Mesendoderm (in vitro differentiated cells): ENCODE data around the gene ADAMTS14.

ENCODE experiments used
- DNase-seq: peaks from one replicate; pipeline ENCODE4 v3.0.0; 2013
- H2AK5ac ChIP-seq: 2 replicates; pipeline ENCODE4 v1.6.1; 2013; ENCODE audit warnings: low read length, inconsistent platforms
- H2BK120ac ChIP-seq: 2 replicates; pipeline ENCODE4 v1.6.1; 2013; ENCODE audit warnings: low read depth, mild to moderate bottlenecking, low read length, moderate library complexity, mixed read lengths
- H2BK15ac ChIP-seq: replicated peaks from 2 replicates; pipeline ENCODE4 v1.6.1; 2013; ENCODE audit warnings: low read depth, mild to moderate bottlenecking, moderate library complexity
- H2BK5ac ChIP-seq: 2 replicates; pipeline ENCODE4 v1.6.1; 2013; ENCODE audit warnings: low read length, inconsistent platforms
- H3K18ac ChIP-seq: 2 replicates; pipeline ENCODE4 v1.6.1; 2013; ENCODE audit warnings: mild to moderate bottlenecking, low read length, mixed read lengths
- H3K23ac ChIP-seq: one replicate; pipeline ENCODE4 v1.6.1; 2013; ENCODE audit warnings: low read length
- H3K27ac ChIP-seq: 2 replicates; pipeline ENCODE4 v1.5.1; 2013; ENCODE audit warnings: low read depth, mild to moderate bottlenecking, inconsistent platforms, low read length, moderate library complexity
- H3K27me3 ChIP-seq: 2 replicates; pipeline ENCODE4 v1.6.1; 2013; ENCODE audit warnings: low read length, control low read depth, mild to moderate bottlenecking, inconsistent platforms; ENCODE audit not compliant: insufficient read depth, poor library complexity
- H3K36me3 ChIP-seq: 2 replicates; pipeline ENCODE4 v1.6.1; 2013; ENCODE audit warnings: low read length, inconsistent platforms; ENCODE audit not compliant: control insufficient read depth, insufficient read depth
- H3K4ac ChIP-seq: one replicate; pipeline ENCODE4 v1.6.1; 2013; ENCODE audit warnings: low read depth, mild to moderate bottlenecking, low read length, moderate library complexity
- H3K4me1 ChIP-seq: 2 replicates; pipeline ENCODE4 v1.6.1; 2013; ENCODE audit warnings: low read depth, low read length, inconsistent platforms; ENCODE audit not compliant: control insufficient read depth
- H3K4me2 ChIP-seq: 2 replicates; pipeline ENCODE4 v1.6.1; 2013; ENCODE audit warnings: low read length
- H3K4me3 ChIP-seq: 2 replicates; pipeline ENCODE4 v1.5.1; 2013; ENCODE audit warnings: mild to moderate bottlenecking, low read length
- H3K56ac ChIP-seq: one replicate; pipeline ENCODE4 v1.6.1; 2013; ENCODE audit warnings: low read length
- H3K79me1 ChIP-seq: 2 replicates; pipeline ENCODE4 v1.6.1; 2013; ENCODE audit warnings: low read length, inconsistent platforms
- H3K79me2 ChIP-seq: 2 replicates; pipeline ENCODE4 v1.6.1; 2013; ENCODE audit warnings: mild to moderate bottlenecking, low read length; ENCODE audit not compliant: control insufficient read depth, insufficient read depth
- H3K9ac ChIP-seq: 2 replicates; pipeline ENCODE4 v1.6.1; 2013; ENCODE audit warnings: low read length, inconsistent platforms
- H4K5ac ChIP-seq: one replicate; pipeline ENCODE4 v1.6.1; 2013; ENCODE audit warnings: low read length
- H4K8ac ChIP-seq: one replicate; pipeline ENCODE4 v1.6.1; 2013; ENCODE audit warnings: low read depth, mild to moderate bottlenecking, control low read depth, low read length, moderate library complexity
- WGBS: extraction: QIAGEN DNeasy Blood & Tissue Kit; methylation state at CpG from one replicate; pipeline ENCODE4 v1.1.7; 2013; ENCODE audit warnings: low lambda C conversion rate, missing lambda C conversion rate; ENCODE audit not compliant: insufficient coverage; ENCODE audit errors: extremely low coverage; 5-methylcytosine and 5-hydroxymethylcytosine counted together

ADAMTS14 gene

DNA sequence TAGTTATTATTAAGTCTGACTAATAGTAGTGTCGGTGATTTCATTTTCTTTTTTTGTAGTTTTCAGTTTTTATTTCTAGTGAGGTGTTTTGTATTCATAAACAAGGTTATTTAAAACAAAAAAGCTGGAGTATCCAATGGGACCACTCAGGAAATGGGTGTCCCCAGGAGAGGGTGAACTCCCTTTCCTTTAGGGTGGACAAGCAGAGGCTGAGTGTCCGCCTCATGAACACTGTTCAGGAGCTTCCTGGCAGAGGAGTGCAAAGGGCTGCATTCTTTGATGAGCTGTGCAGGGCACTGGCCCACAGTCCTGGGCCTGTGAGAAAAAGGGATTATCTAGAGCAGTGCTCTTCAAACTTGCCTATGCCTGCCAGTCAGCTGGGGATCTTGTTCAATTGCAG lies 56.0 kb downstream of the ADAMTS14 start:
- H3K9ac ChIP-seq, result no peak overlapping the region
- H3K79me1 ChIP-seq, result no peaks in the 10 kb centered on the region
- DNase-seq, result no peak
- H3K4ac ChIP-seq, result no peak overlapping the region
- H2BK120ac ChIP-seq, result no peak overlapping the region
- H3K4me3 ChIP-seq, result no peak overlapping the region
- no peak overlapping the region for H2AK5ac ChIP-seq
- WGBS, result no CpG with 5 or more reads among the region's 2 CpGs
- H3K23ac ChIP-seq, result no peak overlapping the region
- no peaks in the 10 kb centered on the region for H3K4me1 ChIP-seq
- no peaks in the 10 kb centered on the region for H3K79me2 ChIP-seq
- no peaks in the 10 kb centered on the region for H3K36me3 ChIP-seq
- no peak overlapping the region for H2BK15ac ChIP-seq
- H2BK5ac ChIP-seq, result no peak overlapping the region
- no peak overlapping the region for H3K4me2 ChIP-seq
- no peak overlapping the region for H4K5ac ChIP-seq
- no peak overlapping the region for H4K8ac ChIP-seq
- no peak overlapping the region for H3K27ac ChIP-seq
- no peaks in the 10 kb centered on the region for H3K27me3 ChIP-seq
- H3K56ac ChIP-seq, result no peak overlapping the region
- H3K18ac ChIP-seq, result no peak overlapping the region

DNA sequence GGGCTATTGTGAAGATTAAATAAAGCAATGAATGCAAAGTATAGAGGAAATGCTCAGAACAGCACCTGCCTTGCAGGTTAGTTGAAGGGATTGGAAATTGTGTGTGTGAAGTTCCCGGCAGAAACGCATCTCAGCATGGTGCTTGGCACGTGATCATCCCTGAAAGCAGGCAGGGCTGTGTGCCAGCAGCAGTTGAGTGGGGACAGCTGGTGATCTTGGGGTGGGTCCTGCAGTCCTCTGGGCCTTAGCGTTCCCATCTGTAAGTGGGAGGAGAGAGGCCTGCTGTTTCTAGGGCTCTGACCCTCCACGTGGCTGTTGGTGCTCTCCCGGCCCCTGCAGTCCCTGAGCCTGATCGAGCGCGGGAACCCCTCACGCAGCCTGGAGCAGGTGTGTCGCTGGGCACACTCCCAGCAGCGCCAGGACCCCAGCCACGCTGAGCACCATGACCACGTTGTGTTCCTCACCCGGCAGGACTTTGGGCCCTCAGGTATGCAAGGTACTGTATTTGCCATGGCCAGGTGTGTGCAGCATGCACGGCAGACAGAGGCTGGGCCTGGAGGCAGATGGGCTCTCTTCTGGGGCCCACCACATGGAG lies 57.6 kb downstream of the ADAMTS14 start:
- H3K9ac ChIP-seq, result no peak overlapping the region
- no peak overlapping the region for H3K27ac ChIP-seq
- no peaks in the 10 kb centered on the region for H3K4me1 ChIP-seq
- no peak overlapping the region for H3K4ac ChIP-seq
- H3K27me3 ChIP-seq, result no peaks in the 10 kb centered on the region
- no peak overlapping the region for H2BK120ac ChIP-seq
- no peak overlapping the region for H3K18ac ChIP-seq
- WGBS, result no CpG with 5 or more reads among the region's 16 CpGs
- no peaks in the 10 kb centered on the region for H3K79me1 ChIP-seq
- no peak overlapping the region for H3K56ac ChIP-seq
- no peak overlapping the region for H3K4me2 ChIP-seq
- no peak for DNase-seq
- H4K5ac ChIP-seq, result no peak overlapping the region
- no peak overlapping the region for H2BK15ac ChIP-seq
- H3K23ac ChIP-seq, result no peak overlapping the region
- no peaks in the 10 kb centered on the region for H3K36me3 ChIP-seq
- H2BK5ac ChIP-seq, result no peak overlapping the region
- H4K8ac ChIP-seq, result no peak overlapping the region
- no peaks in the 10 kb centered on the region for H3K79me2 ChIP-seq
- no peak overlapping the region for H2AK5ac ChIP-seq
- no peak overlapping the region for H3K4me3 ChIP-seq

DNA sequence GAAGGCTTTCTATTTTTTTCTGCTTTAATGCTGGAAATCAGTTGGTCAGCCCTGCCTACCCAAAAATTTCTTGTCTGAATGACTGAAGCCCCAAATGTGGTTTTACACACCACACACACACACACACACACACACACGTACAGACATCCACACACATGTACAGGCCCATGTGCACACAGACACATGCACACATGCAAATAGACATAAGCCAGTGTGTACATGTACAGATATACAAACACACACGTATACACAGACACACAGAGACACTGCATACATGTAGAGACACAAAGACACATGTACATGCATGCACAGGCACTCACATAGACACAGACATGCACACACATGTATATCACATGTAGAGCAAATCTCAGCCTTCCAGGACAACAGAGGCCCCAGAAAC lies 58.6 kb downstream of the ADAMTS14 start:
- no peak overlapping the region for H3K4me3 ChIP-seq
- H3K9ac ChIP-seq, result no peak overlapping the region
- H3K79me1 ChIP-seq, result no peaks in the 10 kb centered on the region
- H3K4me2 ChIP-seq, result no peak overlapping the region
- no peaks in the 10 kb centered on the region for H3K4me1 ChIP-seq
- no peak overlapping the region for H3K18ac ChIP-seq
- no peak overlapping the region for H3K23ac ChIP-seq
- WGBS, result no CpG with 5 or more reads among the region's 2 CpGs
- no peak overlapping the region for H2BK15ac ChIP-seq
- no peak overlapping the region for H3K4ac ChIP-seq
- no peaks in the 10 kb centered on the region for H3K27me3 ChIP-seq
- H3K36me3 ChIP-seq, result no peaks in the 10 kb centered on the region
- DNase-seq, result no peak
- no peak overlapping the region for H4K5ac ChIP-seq
- no peak overlapping the region for H2BK120ac ChIP-seq
- no peak overlapping the region for H2BK5ac ChIP-seq
- no peaks in the 10 kb centered on the region for H3K79me2 ChIP-seq
- H4K8ac ChIP-seq, result no peak overlapping the region
- no peak overlapping the region for H3K27ac ChIP-seq
- no peak overlapping the region for H3K56ac ChIP-seq
- H2AK5ac ChIP-seq, result no peak overlapping the region

DNA sequence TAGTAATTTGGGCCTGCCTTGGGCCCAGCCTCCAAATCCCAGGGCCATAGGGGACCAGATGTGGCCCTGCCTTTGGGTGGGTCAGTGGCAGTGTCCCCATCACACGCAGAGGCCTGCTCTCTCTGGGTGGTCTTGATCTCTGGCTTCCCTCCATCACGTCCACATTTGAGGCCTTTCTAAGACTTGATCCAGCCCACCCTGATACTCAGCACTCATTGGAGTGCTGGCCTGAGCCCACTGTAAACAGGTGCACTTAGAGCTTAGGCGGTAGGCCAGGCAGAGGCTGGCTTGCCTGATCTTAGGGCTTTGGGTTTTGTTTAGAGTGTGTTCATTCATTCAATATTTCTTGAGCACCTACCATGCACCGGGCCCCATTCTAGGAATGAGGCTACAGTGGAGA lies 60.3 kb downstream of the ADAMTS14 start:
- Histone ChIP-seq H3K27me3 (no peaks in the 10 kb centered on the region), H2AK5ac (no peak overlapping the region), H3K79me2 (no peaks in the 10 kb centered on the region), H4K5ac (no peak overlapping the region), H2BK5ac (no peak overlapping the region), H3K36me3 (no peaks in the 10 kb centered on the region), H3K23ac (no peak overlapping the region), H3K4me2 (no peak overlapping the region), H4K8ac (no peak overlapping the region), H2BK120ac (no peak overlapping the region), H3K56ac (no peak overlapping the region), H3K4me3 (no peak overlapping the region), H3K79me1 (no peaks in the 10 kb centered on the region), H3K4ac (no peak overlapping the region), H3K18ac (no peak overlapping the region), H3K4me1 (no peaks in the 10 kb centered on the region), H2BK15ac (no peak overlapping the region), H3K27ac (no peak overlapping the region), H3K9ac (no peak overlapping the region)
- WGBS, result no CpG with 5 or more reads among the region's 4 CpGs
- DNase-seq, result no peak

DNA sequence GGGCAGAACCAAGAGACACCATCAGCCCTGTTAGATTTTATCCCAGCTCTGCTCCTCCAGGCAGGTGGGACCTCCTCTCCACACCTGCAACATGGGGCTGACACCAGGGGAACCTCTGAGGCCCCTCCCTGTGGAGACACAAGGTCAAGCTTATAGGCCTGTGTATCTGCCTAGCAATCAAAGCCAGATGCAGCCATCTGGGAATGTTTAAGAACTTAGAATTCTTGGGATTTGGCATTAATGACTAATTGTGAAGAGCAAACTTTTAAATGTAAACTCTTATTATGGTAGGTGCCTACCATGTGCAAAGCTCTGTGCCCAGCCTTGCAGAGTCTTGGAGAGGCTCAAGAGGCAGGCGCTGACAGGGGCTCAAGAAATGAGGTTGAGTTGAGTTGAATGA lies 60.7 kb downstream of the ADAMTS14 start:
- H3K27me3 ChIP-seq, result no peaks in the 10 kb centered on the region
- no peak overlapping the region for H3K4ac ChIP-seq
- no peaks in the 10 kb centered on the region for H3K36me3 ChIP-seq
- H3K79me2 ChIP-seq, result no peaks in the 10 kb centered on the region
- H2BK120ac ChIP-seq, result no peak overlapping the region
- H2BK15ac ChIP-seq, result no peak overlapping the region
- H3K23ac ChIP-seq, result no peak overlapping the region
- no peak overlapping the region for H3K18ac ChIP-seq
- no peak overlapping the region for H3K4me3 ChIP-seq
- H3K4me1 ChIP-seq, result no peaks in the 10 kb centered on the region
- no peak overlapping the region for H3K27ac ChIP-seq
- no peak for DNase-seq
- H3K79me1 ChIP-seq, result no peaks in the 10 kb centered on the region
- H3K56ac ChIP-seq, result no peak overlapping the region
- WGBS, result no CpG with 5 or more reads among the region's 1 CpG
- H3K9ac ChIP-seq, result no peak overlapping the region
- no peak overlapping the region for H4K5ac ChIP-seq
- no peak overlapping the region for H2AK5ac ChIP-seq
- no peak overlapping the region for H4K8ac ChIP-seq
- H3K4me2 ChIP-seq, result no peak overlapping the region
- H2BK5ac ChIP-seq, result no peak overlapping the region

DNA sequence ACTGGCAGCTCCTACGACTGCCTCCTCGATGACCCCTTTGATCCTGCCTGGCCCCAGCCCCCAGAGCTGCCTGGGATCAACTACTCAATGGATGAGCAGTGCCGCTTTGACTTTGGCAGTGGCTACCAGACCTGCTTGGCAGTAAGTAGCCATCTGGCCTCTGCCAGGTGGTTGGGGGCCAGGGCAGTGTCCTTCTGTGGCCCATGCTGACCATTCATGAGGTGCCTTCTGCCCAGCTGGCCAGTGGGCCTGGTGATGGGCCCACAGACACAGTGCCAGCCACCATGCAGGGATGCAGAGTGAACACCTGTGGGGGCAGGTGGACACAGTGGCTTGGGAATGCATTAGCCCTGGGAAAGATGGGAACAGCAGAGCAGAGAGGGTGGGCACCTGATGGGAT lies 62.9 kb downstream of the ADAMTS14 start:
- no peak overlapping the region for H2BK15ac ChIP-seq
- no peak for DNase-seq

More for the DNA sequence above, 62.9 kb downstream of the ADAMTS14 start:
- Histone ChIP-seq H3K23ac (no peak overlapping the region), H3K4me3 (no peak overlapping the region), H3K27me3 (no peaks in the 10 kb centered on the region), H3K79me2 (no peaks in the 10 kb centered on the region), H2BK5ac (no peak overlapping the region), H3K4me2 (no peak overlapping the region), H3K4me1 (no peaks in the 10 kb centered on the region), H4K5ac (no peak overlapping the region), H4K8ac (no peak overlapping the region), H3K36me3 (no peaks in the 10 kb centered on the region), H3K27ac (no peak overlapping the region), H2BK120ac (no peak overlapping the region), H3K79me1 (no peaks in the 10 kb centered on the region), H3K4ac (no peak overlapping the region), H3K18ac (no peak overlapping the region), H2AK5ac (no peak overlapping the region), H3K9ac (no peak overlapping the region), H3K56ac (no peak overlapping the region)
- WGBS, result no CpG with 5 or more reads among the region's 3 CpGs
